Activated CD8-positive, alpha-beta memory T cell treated with anti-CD3 and anti-CD28 coated beads for 36 hours (primary cell): ENCODE data around the gene NKX6-1. TPM values are rescaled to one million over a fixed set of nuclear protein-coding genes. Genes with fewer than 3 reads are reported as not detected.

Source experiments
- CTCF ChIA-PET: fragments of 350-600 bp; sonication (Branson Sonifier 250); formaldehyde crosslinking; loops from one replicate; lab custom pipeline; 2021; ENCODE audit warnings: antibody characterized with exemption; lab: Charles Lee
- POLR2A ChIA-PET: fragments of 350-600 bp; sonication (Branson Sonifier 250); formaldehyde crosslinking; loops from one replicate; lab custom pipeline; 2021; ENCODE audit warnings: antibody characterized with exemption; lab: Charles Lee
- total RNA-seq, 2 experiments: library from RNA; stranded (reverse); gene quantifications; one replicate each; pipeline ENCODE4 v1.2.3, GENCODE V29; 2021

Gene NKX6-1
- total RNA-seq, 2 experiments from 2014 or later, result not detected

GRCh38 chr4:84482564-84483563, 16.2 kb downstream of the NKX6-1 start:
- CTCF ChIA-PET, result interaction anchor here (0.6 kb wide), 1 partner anchor 990 kb away, joined by 4 read pairs; no protein-coding TSS in a partner anchor
- POLR2A ChIA-PET, result no interaction called here

- ChIA-PET CTCF (no interaction called here), POLR2A (no interaction called here)
Observed at GRCh38 chr4:84481860-84482245, 17.2 kb downstream of the NKX6-1 start.

DNA sequence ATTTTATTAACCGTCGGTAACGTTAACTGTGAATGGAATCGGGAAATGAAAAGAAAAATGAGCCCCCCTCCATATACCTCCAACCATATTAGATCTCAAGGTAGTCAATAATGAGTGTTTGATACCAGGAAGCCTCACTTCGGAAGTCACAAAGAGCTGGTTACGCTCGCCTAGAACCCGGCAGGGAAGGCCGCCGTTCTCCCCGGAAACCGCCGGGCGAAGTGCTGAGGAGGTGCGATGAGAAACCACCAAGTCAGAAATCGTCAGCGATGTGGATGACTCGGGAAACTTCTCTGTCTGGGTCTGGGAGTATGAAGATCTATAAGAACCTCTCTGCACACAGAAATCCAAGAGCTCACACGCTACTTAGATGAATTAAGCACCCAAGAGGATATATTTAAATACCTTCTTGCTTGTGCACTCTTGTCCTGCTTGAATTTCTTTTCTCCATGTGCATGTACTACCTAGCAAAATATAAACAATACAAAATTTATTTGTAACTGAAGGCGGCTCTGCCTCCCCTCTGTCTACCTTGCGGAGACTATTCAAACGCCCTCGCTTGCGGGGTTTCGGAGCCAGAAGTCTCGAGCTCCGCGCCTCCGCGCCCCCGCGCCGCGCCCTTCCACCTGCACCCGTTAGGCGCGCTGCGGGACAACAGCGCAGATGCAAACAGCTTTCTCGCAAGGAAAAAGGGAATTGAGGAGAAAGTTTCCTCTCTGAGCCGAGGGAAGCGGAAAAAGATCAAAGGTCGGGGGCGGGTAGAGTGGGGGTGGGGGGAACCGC, 17.8 kb downstream of the NKX6-1 start:
- ChIA-PET POLR2A (no interaction called here), CTCF (no interaction called here)

DNA sequence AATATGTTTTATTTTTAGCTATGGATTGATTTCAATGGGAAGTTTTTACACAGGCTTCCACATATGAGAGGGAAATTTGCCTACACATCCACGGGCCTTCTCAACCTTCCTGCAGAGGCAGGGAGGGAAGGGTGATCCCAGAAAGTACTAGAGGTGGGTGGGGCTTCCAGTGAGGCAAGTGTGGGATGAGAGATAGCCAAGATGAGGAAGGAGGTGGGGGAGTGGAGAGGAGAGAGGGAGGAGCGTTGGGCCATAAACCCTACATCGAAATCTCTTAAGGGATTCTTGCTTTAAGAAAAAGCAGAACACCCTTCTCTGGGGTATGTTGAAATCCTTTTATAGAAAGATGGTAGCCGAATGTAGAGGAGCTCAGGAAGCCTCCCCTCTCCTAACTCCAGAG, 19.0 kb downstream of the NKX6-1 start:
- ChIA-PET POLR2A (no interaction called here), CTCF (no interaction called here)

DNA sequence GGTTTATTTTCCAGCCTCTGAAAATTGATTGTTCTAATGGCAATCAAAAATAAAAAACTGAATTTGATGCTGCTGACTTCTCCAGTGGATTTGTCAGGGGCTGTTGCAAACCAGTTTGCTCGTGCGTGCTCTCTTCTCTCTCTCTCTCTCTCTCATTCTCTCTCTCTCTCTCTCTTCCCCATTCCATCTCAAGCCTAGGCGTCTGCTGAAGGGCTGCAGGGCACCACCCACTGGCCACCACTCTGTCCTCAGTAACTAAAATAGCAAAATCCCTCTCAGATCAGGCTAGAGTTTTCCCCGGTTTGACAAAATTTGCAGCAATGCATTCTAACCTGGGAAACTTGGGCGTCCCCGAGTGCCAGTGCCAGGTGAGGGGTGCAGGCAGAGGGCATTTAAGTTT, 19.4 kb downstream of the NKX6-1 start:
- CTCF ChIA-PET, result no interaction called here
- POLR2A ChIA-PET, result no interaction called here

DNA sequence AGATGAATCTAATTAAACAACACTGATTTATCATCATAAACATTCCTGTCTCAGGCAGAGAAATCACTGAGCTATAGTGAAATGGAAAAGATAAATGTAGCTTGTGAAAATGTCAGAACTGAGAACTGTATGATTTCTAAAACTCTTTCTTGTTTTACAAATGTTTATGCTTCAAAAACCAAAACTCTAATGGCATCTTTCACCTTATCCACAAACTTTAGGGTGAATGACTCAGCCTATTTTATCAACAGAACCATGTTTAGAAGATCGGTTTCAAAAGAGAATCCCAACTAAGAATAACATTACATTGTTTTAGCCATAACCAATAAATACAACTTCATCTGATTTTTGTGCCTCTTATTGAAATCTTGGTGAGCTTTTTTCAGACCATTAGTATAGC, 21.4 kb downstream of the NKX6-1 start:
- CTCF ChIA-PET, result no interaction called here

DNA sequence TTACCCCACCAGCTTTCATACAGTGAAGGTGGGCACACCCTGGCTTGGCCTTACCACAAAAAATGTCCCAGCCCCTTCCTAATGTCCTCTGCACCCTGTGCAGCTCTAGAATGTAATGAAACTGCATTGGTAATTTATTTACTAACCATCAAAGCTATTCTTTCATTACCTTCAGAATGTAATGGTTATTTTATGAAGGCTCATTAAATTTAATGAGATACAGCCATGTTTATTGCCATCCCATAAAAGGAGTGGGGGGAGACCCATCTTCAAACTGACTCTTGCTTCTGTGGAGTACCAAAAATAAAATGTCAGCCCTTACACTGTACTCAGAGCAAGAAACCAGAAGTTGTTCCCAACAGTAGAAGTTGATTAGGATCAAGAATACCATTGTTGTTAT, 25.0 kb downstream of the NKX6-1 start:
- ChIA-PET POLR2A (no interaction called here), CTCF (no interaction called here)

More for the DNA sequence above, 21.4 kb downstream of the NKX6-1 start:
- POLR2A ChIA-PET, result no interaction called here

GRCh38 chr4:84472154-84472553, 26.9 kb downstream of the NKX6-1 start:
- ChIA-PET CTCF (no interaction called here), POLR2A (no interaction called here)

GRCh38 chr4:84470204-84470785, 28.8 kb downstream of the NKX6-1 start:
- CTCF ChIA-PET, result no interaction called here
- POLR2A ChIA-PET, result no interaction called here

DNA sequence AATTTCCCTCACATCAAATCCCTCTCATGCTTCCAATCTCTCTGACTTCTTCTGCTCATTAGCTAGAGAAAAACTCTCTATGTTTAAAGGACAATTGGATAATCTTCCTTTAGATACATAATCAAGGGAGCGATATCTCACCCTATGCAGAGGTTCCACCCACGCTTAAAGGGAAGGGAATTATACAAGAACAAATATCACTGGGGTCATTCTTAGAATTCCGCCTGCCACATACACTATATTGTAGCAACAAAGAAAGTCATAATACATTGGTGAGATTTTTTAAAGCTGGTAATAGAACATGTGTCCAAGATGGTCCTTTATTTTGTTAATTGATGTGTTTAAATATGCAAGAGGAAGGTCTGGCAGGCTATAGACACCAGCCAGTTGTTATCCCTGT, 31.5 kb downstream of the NKX6-1 start:
- CTCF ChIA-PET, result no interaction called here
- POLR2A ChIA-PET, result no interaction called here

GRCh38 chr4:84459783-84460182, 39.3 kb downstream of the NKX6-1 start:
- CTCF ChIA-PET, result no interaction called here
- POLR2A ChIA-PET, result no interaction called here

GRCh38 chr4:84456157-84456556, 42.9 kb downstream of the NKX6-1 start:
- ChIA-PET CTCF (no interaction called here), POLR2A (no interaction called here)

GRCh38 chr4:84455697-84456096, 43.4 kb downstream of the NKX6-1 start:
- POLR2A ChIA-PET, result no interaction called here
- CTCF ChIA-PET, result no interaction called here

GRCh38 chr4:84451546-84451945, 47.5 kb downstream of the NKX6-1 start:
- POLR2A ChIA-PET, result no interaction called here
- CTCF ChIA-PET, result interaction anchor here (1.0 kb wide), 1 partner anchor 10 kb away, joined by 3 read pairs; no protein-coding TSS in a partner anchor

DNA sequence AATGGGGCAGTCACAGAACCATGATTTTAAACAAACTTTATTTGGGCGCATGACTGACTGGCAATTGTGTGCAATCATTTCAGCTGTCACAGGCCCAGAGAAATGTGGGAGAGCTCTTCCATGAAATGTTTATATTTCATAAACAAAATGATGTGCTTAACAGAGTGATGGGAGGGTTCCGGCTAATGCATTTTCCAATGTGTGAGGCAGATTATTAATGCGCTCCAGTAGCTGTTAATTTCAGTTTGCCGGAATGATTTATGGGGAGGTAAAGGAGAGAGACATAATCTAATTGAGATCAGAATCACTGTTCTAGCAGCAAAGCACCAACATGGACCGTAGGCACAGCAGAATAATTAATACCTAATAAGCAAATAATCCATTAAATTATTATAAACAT, 55.6 kb downstream of the NKX6-1 start:
- ChIA-PET POLR2A (no interaction called here), CTCF (no interaction called here)

DNA sequence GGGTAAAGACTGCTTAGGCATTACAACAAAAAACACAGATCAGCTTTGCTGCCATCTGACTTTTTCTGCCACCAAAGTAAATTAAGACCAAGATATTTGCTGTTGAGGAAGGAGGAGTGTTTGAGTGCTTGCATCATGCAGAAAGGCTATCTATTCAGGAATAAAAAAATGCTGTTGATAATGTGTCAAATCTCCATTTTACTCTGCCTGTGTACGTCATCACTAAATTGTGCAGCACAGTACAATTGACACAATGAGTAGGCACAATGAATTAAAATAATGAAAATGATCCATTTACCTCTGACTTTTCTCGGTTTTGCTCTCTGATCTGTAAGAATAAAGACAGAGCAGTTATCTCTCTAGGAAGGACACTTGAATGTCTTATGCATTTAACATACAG, 56.3 kb downstream of the NKX6-1 start:
- CTCF ChIA-PET, result interaction anchor here (1.6 kb wide), 1 partner anchor 9 kb away, joined by 3 read pairs; no protein-coding TSS in a partner anchor

More for the DNA sequence above, 56.3 kb downstream of the NKX6-1 start:
- POLR2A ChIA-PET, result no interaction called here
